Testis (tissue), 3 donors: ENCODE results near the gene NIPSNAP3A. TPM values are rescaled to one million over a fixed set of nuclear protein-coding genes. Genes with fewer than 3 reads are reported as not detected.
A peak's percentile ranks its signal among the peaks of the same experiment; 100 is the strongest.
"Not testable (repeated sequence)": the region's sequence is repeated elsewhere in the genome, so short reads cannot be mapped to it uniquely, and the experiment has no call there.

Source experiments
- DNase-seq: peaks from one replicate; pipeline ENCODE4 v3.0.0-alpha.2; 2019
- H3K27ac ChIP-seq, 2 donors: fragments of 200-600 bp; sonication (generic); one replicate each; pipeline ENCODE4 v1.5.1; 2019
- H3K27me3 ChIP-seq: fragments of 200-600 bp; sonication (generic); one replicate; pipeline ENCODE4 v1.5.1; 2019
- H3K36me3 ChIP-seq: fragments of 200-600 bp; sonication (generic); one replicate; pipeline ENCODE4 v1.5.1; 2017; ENCODE audit warnings: low read depth; ENCODE audit errors: missing control alignments
- H3K4me1 ChIP-seq: fragments of 200-600 bp; sonication (generic); one replicate; pipeline ENCODE4 v1.5.1; 2019
- H3K4me3 ChIP-seq, 2 donors: fragments of 200-600 bp; sonication (generic); one replicate each; pipeline ENCODE4 v1.5.1; 2017 to 2019
- H3K9me3 ChIP-seq: fragments of 200-600 bp; sonication (generic); one replicate; pipeline ENCODE4 v1.5.1; 2017
- CTCF ChIP-seq, 3 experiments: fragments of 450-650 bp in 2 of 3; fragments of 200-600 bp in 1 of 3; sonication (generic) in 1 of 3; IDR thresholded peaks; one replicate each; pipeline ENCODE4 v1.5.1; 2016 to 2019; ENCODE audit warnings: antibody characterized with exemption in 3 of 3, mild to moderate bottlenecking in 2 of 3, moderate library complexity in 1 of 3
- POLR2A ChIP-seq: fragments of 450-650 bp; IDR thresholded peaks from one replicate; pipeline ENCODE4 v1.6.1; 2017; ENCODE audit warnings: antibody characterized with exemption, mild to moderate bottlenecking, moderate library complexity
- WGBS, 2 donors: methylation state at CpG; one replicate each; pipeline ENCODE4 v1.1.5; 2018; 5-methylcytosine and 5-hydroxymethylcytosine counted together
- intact Hi-C: fragments of 100-400 bp; cut with DNase I; formaldehyde crosslinking; loops from one replicate; pipeline ENCODE4 v1.15.1; 2023; ENCODE audit warnings: low total_unique reads
- polyA plus RNA-seq: library from polyadenylated mRNA; stranded (reverse); fragments of 350-450 nt; fragmentation: Illumina TruSeq; extraction: RNeasy Lipid Tissue Mini Kit (QIAGEN cat#74804); gene quantifications from one replicate; pipeline ENCODE4 v1.2.3, GENCODE V29; 2014; ENCODE audit warnings: low read depth, low replicate concordance; ENCODE audit not compliant: insufficient read depth
- total RNA-seq, 2 donors: library from RNA; depleted of rRNA; stranded (reverse); fragments of >200 nt; gene quantifications; one replicate each; pipeline ENCODE4 v1.2.3, GENCODE V29; 2016

Gene NIPSNAP3A
- total and polyA plus RNA-seq, 3 donors from 2014 or later = 21.6 to 28.8 (median 27.0) TPM

GRCh38 chr9:104765138-104765537, 17.7 kb downstream of the NIPSNAP3A start:
- Histone ChIP-seq H3K27ac (no peak overlapping the region), H3K9me3 (no peaks in the 10 kb centered on the region), H3K27me3 (no peaks in the 10 kb centered on the region), H3K4me1 (no peaks in the 10 kb centered on the region), H3K36me3 (no peaks in the 10 kb centered on the region), H3K4me3 (no peak overlapping the region)
- whole genome bisulfite sequencing, 2 donors = 54 to 77% methylated on average over 5 of the region's 5 CpGs
- no peak for DNase-seq
- TF ChIP-seq CTCF (IDR thresholded peaks at IDR 0.05) (no peak), POLR2A (no peak)
- intact Hi-C loops = no loop called here

- H3K36me3 ChIP-seq = no peaks in the 10 kb centered on the region
- no peak overlapping the region for H3K27ac ChIP-seq
- H3K27me3 ChIP-seq = no peaks in the 10 kb centered on the region
- TF ChIP-seq CTCF (IDR thresholded peaks at IDR 0.05) (no peak), POLR2A (no peak)
- intact Hi-C loops = no loop called here
- H3K4me1 ChIP-seq = no peaks in the 10 kb centered on the region
- H3K4me3 ChIP-seq = no peak overlapping the region
- H3K9me3 ChIP-seq = no peaks in the 10 kb centered on the region
- 92 to 95% methylated on average over 7 of the region's 7 CpGs for WGBS, 2 donors
- no peak for DNase-seq
Measured at GRCh38 chr9:104766025-104766424, 18.5 kb downstream of the NIPSNAP3A start.

GRCh38 chr9:104767507-104767906, 20.0 kb downstream of the NIPSNAP3A start:
- Histone ChIP-seq H3K4me3 (no peak overlapping the region), H3K9me3 (no peaks in the 10 kb centered on the region), H3K27me3 (no peaks in the 10 kb centered on the region), H3K27ac (no peak overlapping the region), H3K36me3 (no peaks in the 10 kb centered on the region), H3K4me1 (no peaks in the 10 kb centered on the region)
- intact Hi-C loops = no loop called here
- DNase-seq = no peak
- 94 to 95% methylated on average over 3 of the region's 3 CpGs for WGBS, 2 donors
- no peak for TF ChIP-seq CTCF (IDR thresholded peaks at IDR 0.05)
- TF ChIP-seq POLR2A = no peak

GRCh38 chr9:104769029-104769428, 21.5 kb downstream of the NIPSNAP3A start:
- H3K4me3 ChIP-seq = peak overlapping the region in 1 of 2 donors; percentile 1
- intact Hi-C loops, H3K4me1 ChIP-seq, H3K9me3 ChIP-seq, H3K27ac ChIP-seq, H3K36me3 ChIP-seq, H3K27me3 ChIP-seq, DNase-seq: not testable (repeated sequence)
- WGBS, 2 donors = 60 to 68% methylated on average over 12 of the region's 12 CpGs

- Histone ChIP-seq H3K27me3 (no peaks in the 10 kb centered on the region), H3K27ac (no peak overlapping the region), H3K4me3 (peak overlapping the region in 1 of 2 donors; percentile 1), H3K36me3 (no peaks in the 10 kb centered on the region), H3K9me3 (no peaks in the 10 kb centered on the region), H3K4me1 (peaks cover 5% of the 10 kb centered on the region)
- 69 to 73% methylated on average over 2 of the region's 2 CpGs for WGBS, 2 donors
- no peak for TF ChIP-seq POLR2A
- no peak for TF ChIP-seq CTCF (IDR thresholded peaks at IDR 0.05)
- intact Hi-C loops = no loop called here
- DNase-seq = no peak
Measured at GRCh38 chr9:104769655-104770054, 22.2 kb downstream of the NIPSNAP3A start.
